ENCODE results near the gene MRPS23.

Gene MRPS23

GRCh38 chr17:57858838-57859237, 9.0 kb upstream of the MRPS23 start:
- DNase-seq (ENCODE audit: low read depth), result no peak
- no peak for TF ChIP-seq CTCF (IDR thresholded peaks at IDR 0.05; ENCODE audit: insufficient read depth, low read depth, low read length, missing control alignments)
- H3K4me3 ChIP-seq (ENCODE audit: low read length), result no peak overlapping the region

- TF ChIP-seq CTCF (IDR thresholded peaks at IDR 0.05; ENCODE audit: insufficient read depth, low read depth, low read length, missing control alignments), result no peak
Observed at GRCh38 chr17:57856792-57857620, 7.2 kb upstream of the MRPS23 start.

GRCh38 chr17:57855391-57856035, 5.7 kb upstream of the MRPS23 start:
- no peak for DNase-seq (ENCODE audit: low read depth)
- no peak overlapping the region for H3K4me3 ChIP-seq (ENCODE audit: low read length)
- TF ChIP-seq CTCF (IDR thresholded peaks at IDR 0.05; ENCODE audit: insufficient read depth, low read depth, low read length, missing control alignments), result no peak

More at GRCh38 chr17:57856792-57857620, 7.2 kb upstream of the MRPS23 start:
- no peak for DNase-seq (ENCODE audit: low read depth)
- H3K4me3 ChIP-seq (ENCODE audit: low read length), result no peak overlapping the region

- TF ChIP-seq CTCF (IDR thresholded peaks at IDR 0.05; ENCODE audit: insufficient read depth, low read depth, low read length, missing control alignments), result no peak
- H3K4me3 ChIP-seq (ENCODE audit: low read length), result no peak overlapping the region
- no peak for DNase-seq (ENCODE audit: low read depth)
Observed at GRCh38 chr17:57853695-57854094, 3.9 kb upstream of the MRPS23 start.

- no peak overlapping the region for H3K4me3 ChIP-seq (ENCODE audit: low read length)
- TF ChIP-seq CTCF (IDR thresholded peaks at IDR 0.05; ENCODE audit: insufficient read depth, low read depth, low read length, missing control alignments), result no peak
- no peak for DNase-seq (ENCODE audit: low read depth)
Observed at GRCh38 chr17:57852955-57853328, 3.1 kb upstream of the MRPS23 start.

- no peak for DNase-seq (ENCODE audit: low read depth)
- H3K4me3 ChIP-seq (ENCODE audit: low read length), result no peak overlapping the region
- no peak for TF ChIP-seq CTCF (IDR thresholded peaks at IDR 0.05; ENCODE audit: insufficient read depth, low read depth, low read length, missing control alignments)
Observed at GRCh38 chr17:57852092-57852954, 2.5 kb upstream of the MRPS23 start.

All from epithelial cell of esophagus (primary cell).